ENCODE results near the gene CXCR1.
"Not testable (repeated sequence)": the region's sequence is repeated elsewhere in the genome, so short reads cannot be mapped to it uniquely, and the experiment has no call there.

The CXCR1 gene

DNA sequence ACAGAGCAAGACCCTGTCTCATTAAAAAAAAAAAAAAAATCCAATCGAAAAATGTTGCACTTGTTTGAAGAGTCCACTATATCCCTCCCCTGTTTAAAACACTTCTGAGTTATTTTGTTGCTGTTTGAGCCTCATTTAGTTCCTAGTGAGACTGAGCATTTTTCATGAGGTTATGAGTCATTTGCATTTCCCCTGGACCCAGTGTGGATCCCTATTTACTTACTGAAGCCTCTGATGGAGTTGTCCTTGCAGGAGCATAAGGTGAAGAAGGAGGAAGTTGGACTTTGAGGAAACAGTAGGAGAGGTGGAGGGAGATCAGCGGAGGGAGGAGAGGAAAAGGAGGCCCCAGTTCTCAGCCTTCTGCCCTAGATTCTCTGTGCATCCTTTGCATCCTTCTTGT, 5.1 kb downstream of the CXCR1 start:
- no peak for DNase-seq (ENCODE audit: low read depth)

- no peak for DNase-seq (ENCODE audit: low read depth)
These were observed 10.7 kb downstream of the CXCR1 start for GRCh38 chr2:218155953-218156479.

DNA sequence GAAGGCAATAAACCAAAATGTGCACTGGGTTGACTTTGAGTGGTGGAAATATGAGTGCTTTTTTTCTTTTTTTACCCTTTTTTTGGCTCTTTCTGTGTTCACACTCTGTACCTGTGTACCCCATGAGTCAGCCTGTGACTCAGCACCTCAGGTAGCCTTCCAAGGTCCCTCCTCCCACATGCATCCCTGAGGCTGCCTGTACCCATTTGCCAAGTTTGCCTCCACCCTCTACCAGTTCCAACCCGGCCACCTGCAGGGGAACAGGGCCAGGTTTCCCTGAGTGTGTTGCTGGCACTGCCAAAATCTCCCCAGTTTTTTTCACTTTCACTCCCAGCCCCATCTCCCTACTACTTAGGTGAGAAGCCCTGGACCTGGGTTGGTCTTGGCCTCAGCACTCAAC, 14.0 kb downstream of the CXCR1 start:
- no peak for DNase-seq (ENCODE audit: low read depth)

DNA sequence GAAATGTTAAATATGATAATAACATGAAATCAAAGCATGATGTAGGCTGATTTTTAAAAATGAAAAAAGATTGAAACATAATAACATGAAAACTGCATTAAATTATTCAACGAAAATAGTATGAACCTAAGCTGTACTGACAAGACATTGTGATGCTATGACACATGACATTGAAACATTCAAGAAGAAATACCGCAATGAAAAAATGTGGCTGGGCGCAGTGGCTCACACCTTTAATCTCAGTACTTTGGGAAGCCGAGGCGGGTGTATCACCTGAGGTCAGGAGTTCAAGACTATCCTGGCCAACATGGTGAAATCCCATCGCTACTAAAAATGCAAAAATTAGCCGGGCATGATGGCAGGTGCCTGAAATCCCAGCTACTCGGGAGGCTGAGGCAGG, 14.6 kb downstream of the CXCR1 start:
- no peak for DNase-seq (ENCODE audit: low read depth)

- no peak for DNase-seq (ENCODE audit: low read depth)
These were observed 16.8 kb downstream of the CXCR1 start for GRCh38 chr2:218149848-218150440.

DNA sequence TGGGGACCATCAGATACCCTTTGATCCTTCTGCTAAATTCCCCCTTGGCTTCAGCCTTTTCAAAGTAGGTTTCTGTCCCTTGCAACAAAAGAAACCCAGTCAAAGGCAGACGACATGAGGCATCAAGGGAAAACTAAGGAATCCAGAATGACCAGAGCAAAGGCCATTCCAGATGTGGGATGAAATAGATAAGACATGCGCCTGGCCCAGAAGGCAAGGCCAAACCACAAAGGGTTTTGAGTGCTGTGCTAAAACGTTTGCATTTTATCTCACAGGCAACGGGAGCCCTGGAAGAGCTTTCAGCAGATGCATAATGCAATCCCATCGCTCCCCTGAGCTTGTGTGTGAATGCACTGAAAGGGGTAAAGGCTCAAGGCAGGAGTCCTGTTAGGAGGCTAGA, 17.7 kb downstream of the CXCR1 start:
- no peak for DNase-seq (ENCODE audit: low read depth)

DNA sequence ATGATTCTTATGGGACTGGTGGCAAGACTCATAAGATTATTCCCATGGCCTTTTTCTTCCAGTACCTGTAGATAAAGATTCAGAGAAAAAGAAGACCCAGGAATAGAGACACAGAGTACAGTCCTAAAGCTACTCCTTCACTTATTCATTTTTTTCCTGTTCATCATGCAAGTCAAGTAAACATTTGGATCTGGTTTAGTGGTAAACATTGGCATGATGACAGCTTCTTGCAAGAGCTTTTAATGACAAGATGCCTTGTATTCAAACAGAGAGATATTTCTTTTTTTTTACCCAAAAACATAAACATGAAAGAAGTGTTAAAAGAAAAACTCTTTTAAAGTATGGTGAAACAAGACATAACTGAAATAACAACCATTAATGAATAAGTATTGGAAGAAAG, 20.7 kb downstream of the CXCR1 start:
- no peak for DNase-seq (ENCODE audit: low read depth)

DNA sequence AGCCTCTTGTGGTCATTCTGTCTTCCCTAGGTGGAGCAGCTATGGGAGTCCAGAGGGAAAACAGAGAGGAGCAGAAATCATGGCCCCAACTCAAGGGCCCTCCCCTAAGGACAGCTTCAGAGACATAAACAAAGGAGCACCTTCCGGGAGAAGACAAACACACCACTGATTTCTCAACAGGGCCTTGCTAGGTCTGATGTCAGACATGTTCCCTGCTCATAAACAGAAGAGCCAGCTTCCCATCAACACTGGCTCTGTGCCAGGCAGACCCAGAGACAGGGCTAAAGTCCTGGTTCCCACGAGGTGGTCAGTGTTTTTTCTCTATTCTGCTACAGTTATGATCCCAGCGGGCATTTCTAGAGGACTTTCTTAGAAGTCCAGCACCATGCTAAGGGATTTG, 21.6 kb downstream of the CXCR1 start:
- DNase-seq (ENCODE audit: low read depth), result no peak

DNA sequence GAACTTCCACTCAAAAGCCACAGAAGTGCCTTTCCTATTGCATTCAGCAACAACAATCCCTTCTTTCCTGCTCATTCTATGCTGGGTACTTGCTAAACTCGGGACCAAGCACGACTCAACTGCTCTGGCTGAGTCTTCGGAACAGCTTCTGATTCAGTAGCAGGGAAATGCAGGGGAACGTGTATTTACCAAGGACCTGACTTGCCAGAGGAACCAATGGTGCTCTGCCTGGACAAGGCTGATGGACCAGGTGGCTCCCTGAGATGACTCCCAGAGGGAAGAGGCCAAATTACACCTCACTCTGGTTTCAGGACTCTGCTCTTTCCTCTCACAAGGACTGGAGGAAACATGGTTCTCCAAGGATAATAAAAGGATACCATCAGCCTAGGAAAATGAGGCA, 28.7 kb downstream of the CXCR1 start:
- DNase-seq (ENCODE audit: low read depth), result no peak

DNA sequence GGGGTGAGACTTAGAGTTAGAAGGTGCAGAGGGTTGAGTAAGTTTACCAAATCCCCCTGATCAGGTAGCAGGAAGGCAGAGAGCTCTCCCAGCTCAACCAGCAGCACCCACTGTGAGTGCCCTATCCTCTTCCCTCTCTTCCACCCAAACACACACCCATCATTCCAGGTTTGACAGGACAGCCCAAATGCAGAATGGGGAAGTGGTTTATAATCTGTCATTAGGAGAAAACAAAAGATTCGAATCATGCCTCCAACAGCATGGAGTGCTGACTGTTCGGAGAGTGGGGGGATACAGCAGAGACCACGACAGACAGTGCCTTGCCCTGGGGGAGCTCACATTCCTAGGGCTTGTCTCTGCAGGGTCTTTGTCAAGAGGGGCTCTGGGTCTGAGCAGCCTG, 29.2 kb downstream of the CXCR1 start:
- DNase-seq (ENCODE audit: low read depth), result no peak

- DNase-seq (ENCODE audit: low read depth), result no peak
These were observed 35.9 kb downstream of the CXCR1 start for GRCh38 chr2:218130822-218131221.

GRCh38 chr2:218130377-218130776, 36.4 kb downstream of the CXCR1 start:
- DNase-seq (ENCODE audit: low read depth), result no peak

DNA sequence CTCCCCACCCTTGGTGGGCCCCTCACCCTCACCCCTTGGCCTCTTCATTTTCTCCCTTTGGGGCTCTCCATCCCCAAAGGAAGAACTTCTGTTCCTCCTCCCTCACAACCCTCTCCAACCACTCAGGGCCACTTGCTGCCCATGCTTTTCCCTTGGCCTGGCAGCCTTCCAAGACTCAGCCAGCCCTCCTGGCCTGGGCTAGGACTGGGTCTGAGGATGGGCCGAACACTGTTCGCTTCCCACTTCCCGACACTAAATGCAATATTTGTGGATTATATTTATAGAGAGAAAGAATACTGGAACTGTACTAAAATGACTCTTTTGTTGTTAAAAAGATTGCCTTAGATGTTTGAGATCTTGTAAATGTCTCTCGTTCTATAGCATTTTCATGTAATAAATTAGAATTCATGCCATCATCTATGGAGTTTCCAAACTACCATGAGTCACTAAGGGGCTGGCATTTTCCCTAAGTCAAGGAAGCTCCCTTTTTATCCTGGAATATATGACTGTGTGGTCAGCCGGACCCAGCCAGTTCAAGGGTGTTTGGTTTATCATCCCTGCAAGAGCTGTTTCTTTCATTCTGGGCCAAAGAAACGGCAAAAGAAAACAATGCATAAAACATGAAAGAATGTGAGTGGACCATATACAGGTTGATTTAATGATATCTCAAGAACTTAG, 37.2 kb downstream of the CXCR1 start:
- DNase-seq (ENCODE audit: low read depth), result no peak

DNA sequence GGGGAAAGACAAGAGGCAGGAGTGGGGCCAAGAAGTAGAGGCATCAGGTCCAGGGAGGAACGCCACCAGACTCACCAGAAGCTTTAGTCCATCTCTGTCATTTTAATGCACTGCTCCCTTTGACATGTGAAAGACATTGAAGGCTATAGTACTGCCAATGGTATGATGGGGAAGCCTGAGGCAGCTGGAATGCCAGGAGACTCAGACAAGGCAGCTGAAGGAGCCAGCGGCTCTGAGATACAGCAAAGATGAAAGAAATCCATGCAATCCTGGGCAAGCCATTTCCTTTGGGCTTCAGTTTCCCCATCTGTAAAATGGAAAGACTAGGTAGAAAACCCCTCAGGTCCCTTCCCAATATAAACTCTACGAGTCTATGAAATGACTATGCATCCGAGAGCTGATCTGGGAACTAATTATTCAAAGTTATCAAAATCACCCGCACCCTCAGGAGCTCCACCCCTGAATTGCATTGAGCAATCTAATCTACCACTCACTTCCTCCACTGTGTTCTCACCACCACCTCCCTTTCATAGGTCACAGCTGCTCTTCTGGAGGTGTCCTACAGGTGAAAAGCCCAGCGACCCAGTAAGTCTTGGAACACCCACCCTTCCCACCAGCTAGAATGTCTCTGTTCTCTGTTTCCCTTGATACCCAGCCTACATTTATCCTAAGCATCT, 37.8 kb downstream of the CXCR1 start:
- DNase-seq (ENCODE audit: low read depth), result no peak

DNA sequence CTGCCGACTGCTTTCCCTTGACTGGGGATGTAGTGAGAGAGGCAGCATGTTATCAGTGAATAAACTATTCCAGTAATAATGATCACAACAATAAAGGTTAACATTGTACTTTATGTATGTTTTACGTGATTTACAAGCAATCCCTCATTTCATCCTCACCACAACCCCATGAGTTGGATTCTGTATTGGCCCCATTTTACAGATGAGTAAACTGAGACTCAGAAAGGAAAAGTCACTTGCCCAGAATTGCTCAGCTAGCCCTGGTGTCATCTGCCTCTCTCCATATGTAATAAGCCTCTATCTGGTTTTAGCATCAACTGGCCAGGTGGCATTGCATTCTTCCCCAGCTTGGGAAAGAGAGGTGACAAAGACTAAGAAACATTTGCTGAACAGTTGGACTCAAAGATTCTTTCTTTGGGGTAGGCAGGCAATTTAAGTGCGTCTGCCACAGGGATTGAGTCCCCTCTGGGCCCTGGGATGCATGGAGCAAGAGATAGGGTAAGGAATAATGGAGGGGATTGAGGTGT, 38.8 kb downstream of the CXCR1 start:
- no peak for DNase-seq (ENCODE audit: low read depth)

GRCh38 chr2:218125626-218126080, 41.1 kb downstream of the CXCR1 start, which contains the start of gene CXCR2:
TSS of gene CXCR2 (plus strand) at chr2:218126028. CDS start at chr2:218134802, 8,774 bp downstream.
- DNase-seq (ENCODE audit: low read depth), result no peak

- DNase-seq (ENCODE audit: low read depth), result no peak
These were observed 41.7 kb downstream of the CXCR1 start for GRCh38 chr2:218125095-218125494.

GRCh38 chr2:218123986-218124385, 42.8 kb downstream of the CXCR1 start:
- DNase-seq (ENCODE audit: low read depth), result no peak

DNA sequence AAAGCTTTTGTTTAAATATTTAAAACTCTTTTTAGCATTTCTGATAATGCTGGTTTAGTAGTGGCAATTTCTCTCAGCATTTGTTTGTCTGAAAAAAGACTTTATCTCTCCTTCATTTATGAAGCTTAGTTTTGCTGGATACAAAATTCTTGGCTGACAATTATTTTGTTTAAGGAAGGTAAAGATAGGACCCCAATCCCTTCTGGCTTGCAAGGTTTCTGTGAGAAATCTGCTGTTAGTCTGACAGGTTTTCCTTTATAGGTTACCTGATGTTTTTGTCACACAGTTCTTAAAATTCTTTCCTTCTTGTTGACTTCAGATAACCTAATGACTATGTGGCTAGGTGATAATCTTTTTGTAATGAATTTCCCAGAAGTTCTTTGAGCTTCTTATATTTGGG, 44.5 kb downstream of the CXCR1 start:
- not testable (repeated sequence) for DNase-seq (ENCODE audit: low read depth)

GRCh38 chr2:218121789-218122188, 45.0 kb downstream of the CXCR1 start:
- not testable (repeated sequence) for DNase-seq (ENCODE audit: low read depth)

Data from stimulated activated CD8-positive, alpha-beta memory T cell treated with anti-CD3 and anti-CD28 coated beads, Interleukin-12 subunit alpha, Interleukin-12 subunit beta, amount 100 ng/mL, for 1 hour (primary cell).